Thoracic aorta (tissue), 2 donors: ENCODE measurements around the gene CA4. TPM values are rescaled to one million over a fixed set of nuclear protein-coding genes. Genes with fewer than 3 reads are reported as not detected.

Source experiments
- ATAC-seq: fragments of 150-250 bp; one replicate; pipeline ENCODE4 v1.8.0; 2017; ENCODE audit warnings: low read depth; ENCODE audit not compliant: insufficient number of reproducible peaks, low FRiP score
- DNase-seq: peaks from one replicate; pipeline ENCODE4 v3.0.0-alpha.2; 2020; ENCODE audit warnings: low spot score
- H3K27ac ChIP-seq, 2 donors: fragments of 200-600 bp; sonication (generic); 1 replicate in 1 of 2; 2 replicates in 1 of 2; pipeline ENCODE4 v1.5.1; 2016; ENCODE audit warnings: mild to moderate bottlenecking in 2 of 2, moderate library complexity in 2 of 2
- H3K27me3 ChIP-seq: fragments of 200-600 bp; sonication (generic); replicated peaks from 2 replicates; pipeline ENCODE4 v1.6.0; 2016; ENCODE audit warnings: mild to moderate bottlenecking; ENCODE audit not compliant: insufficient read depth
- H3K36me3 ChIP-seq: fragments of 200-600 bp; sonication (generic); one replicate; pipeline ENCODE4 v1.5.1; 2016
- H3K4me1 ChIP-seq, 2 donors: fragments of 200-600 bp; sonication (generic); 1 replicate in 1 of 2; 2 replicates in 1 of 2; pipeline versions ENCODE4 v1.5.1 to v1.6.0; 2016; ENCODE audit warnings: low read depth in 2 of 2, mild to moderate bottlenecking in 1 of 2; ENCODE audit not compliant: control insufficient read depth in 1 of 2
- H3K4me3 ChIP-seq: fragments of 200-600 bp; sonication (generic); 2 replicates; pipeline ENCODE4 v1.5.1; 2016; ENCODE audit warnings: mild to moderate bottlenecking
- H3K9me3 ChIP-seq: fragments of 200-600 bp; sonication (generic); 2 replicates; pipeline ENCODE4 v1.5.1; 2016
- total RNA-seq, 2 donors: library from RNA; depleted of rRNA; stranded (reverse); fragments of >200 nt; gene quantifications; one replicate each; pipeline versions ENCODE4 v1.1.0 to v1.2.3, GENCODE V29; 2016
- TF ChIP-seq, protein P1 (sequence below): fragments of 200-600 bp; sonication (generic); IDR thresholded peaks from one replicate; pipeline ENCODE4 v1.5.1; 2019; ENCODE audit warnings: antibody characterized with exemption

The CA4 gene
- total RNA-seq, 2 donors from 2014 or later: 1.2 to 4.3 TPM

DNA sequence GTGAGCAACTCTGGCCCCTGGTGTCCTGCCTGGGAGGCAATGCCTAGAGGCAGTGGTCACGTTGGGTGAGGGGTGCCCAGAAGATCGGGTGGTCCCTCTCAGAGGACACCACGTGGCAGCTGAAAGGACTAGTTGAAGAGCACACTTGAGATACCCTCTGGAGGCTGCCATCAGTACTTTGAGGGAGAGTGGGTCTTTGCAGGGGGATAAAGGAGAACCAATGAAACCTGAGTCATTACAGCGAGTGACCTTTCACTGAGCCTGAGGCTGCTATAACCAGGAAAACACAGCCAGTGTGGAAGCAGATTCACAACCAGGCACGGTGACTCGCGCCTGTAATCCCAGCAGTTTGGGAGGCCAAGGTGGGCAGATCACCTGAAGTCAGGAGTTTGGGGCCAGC lies 18.9 kb downstream of the CA4 start:
- DNase-seq (no peak), ATAC-seq (no peak)
- TF ChIP-seq, protein P1, sequence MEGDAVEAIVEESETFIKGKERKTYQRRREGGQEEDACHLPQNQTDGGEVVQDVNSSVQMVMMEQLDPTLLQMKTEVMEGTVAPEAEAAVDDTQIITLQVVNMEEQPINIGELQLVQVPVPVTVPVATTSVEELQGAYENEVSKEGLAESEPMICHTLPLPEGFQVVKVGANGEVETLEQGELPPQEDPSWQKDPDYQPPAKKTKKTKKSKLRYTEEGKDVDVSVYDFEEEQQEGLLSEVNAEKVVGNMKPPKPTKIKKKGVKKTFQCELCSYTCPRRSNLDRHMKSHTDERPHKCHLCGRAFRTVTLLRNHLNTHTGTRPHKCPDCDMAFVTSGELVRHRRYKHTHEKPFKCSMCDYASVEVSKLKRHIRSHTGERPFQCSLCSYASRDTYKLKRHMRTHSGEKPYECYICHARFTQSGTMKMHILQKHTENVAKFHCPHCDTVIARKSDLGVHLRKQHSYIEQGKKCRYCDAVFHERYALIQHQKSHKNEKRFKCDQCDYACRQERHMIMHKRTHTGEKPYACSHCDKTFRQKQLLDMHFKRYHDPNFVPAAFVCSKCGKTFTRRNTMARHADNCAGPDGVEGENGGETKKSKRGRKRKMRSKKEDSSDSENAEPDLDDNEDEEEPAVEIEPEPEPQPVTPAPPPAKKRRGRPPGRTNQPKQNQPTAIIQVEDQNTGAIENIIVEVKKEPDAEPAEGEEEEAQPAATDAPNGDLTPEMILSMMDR: no peak
- no peaks in the 10 kb centered on the region for H3K4me1 ChIP-seq
- no peaks in the 10 kb centered on the region for H3K27me3 ChIP-seq
- H3K9me3 ChIP-seq: no peaks in the 10 kb centered on the region
- no peak overlapping the region for H3K4me3 ChIP-seq
- no peaks in the 10 kb centered on the region for H3K36me3 ChIP-seq
- no peak overlapping the region for H3K27ac ChIP-seq

DNA sequence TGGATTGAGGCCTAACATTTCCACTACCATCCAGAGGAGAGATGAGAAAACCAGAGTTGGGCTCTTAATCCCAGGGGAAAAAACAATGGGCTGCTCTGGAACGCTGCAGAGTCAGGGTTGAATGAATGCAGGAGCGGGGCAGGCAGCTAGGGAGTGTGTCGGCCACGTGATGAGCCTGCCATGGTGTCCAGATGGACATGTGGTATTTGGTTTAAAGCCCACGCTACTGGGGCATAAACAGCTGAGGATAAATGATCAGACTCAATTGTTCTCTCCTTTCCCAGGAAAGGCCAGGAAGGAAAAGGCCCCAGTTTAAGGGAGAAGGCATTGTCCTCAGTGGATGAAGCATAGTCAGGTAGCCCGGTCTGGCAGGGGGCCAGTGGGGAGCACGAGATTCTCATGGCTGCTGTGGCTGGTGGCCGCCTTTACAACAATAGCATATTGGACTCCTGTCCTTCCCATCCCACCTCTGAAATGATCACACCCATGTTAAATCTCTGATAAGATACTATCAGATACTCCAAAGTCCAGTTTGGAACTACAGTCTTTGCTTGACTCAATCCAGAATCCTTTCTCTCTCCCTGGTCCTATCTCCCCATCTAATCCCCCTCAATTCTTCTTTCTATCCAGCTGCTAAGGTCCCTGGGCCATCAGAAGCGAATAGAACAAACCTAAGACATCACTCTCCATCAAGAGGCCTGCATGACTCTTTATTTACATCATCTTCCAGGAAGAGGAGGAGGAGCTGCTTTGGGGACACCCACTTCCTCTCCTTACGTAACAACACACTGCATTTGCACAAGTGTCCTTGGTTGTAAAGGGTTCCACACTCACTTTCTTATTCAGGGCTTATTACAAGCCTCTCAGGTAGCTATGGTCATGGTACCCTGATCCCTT lies 20.4 kb downstream of the CA4 start:
- Histone ChIP-seq H3K4me3 (no peak overlapping the region), H3K36me3 (no peaks in the 10 kb centered on the region), H3K4me1 (no peaks in the 10 kb centered on the region), H3K27me3 (no peaks in the 10 kb centered on the region), H3K27ac (no peak overlapping the region), H3K9me3 (no peaks in the 10 kb centered on the region)
- no peak for DNase-seq
- TF ChIP-seq, protein P1: no peak
- no peak for ATAC-seq

DNA sequence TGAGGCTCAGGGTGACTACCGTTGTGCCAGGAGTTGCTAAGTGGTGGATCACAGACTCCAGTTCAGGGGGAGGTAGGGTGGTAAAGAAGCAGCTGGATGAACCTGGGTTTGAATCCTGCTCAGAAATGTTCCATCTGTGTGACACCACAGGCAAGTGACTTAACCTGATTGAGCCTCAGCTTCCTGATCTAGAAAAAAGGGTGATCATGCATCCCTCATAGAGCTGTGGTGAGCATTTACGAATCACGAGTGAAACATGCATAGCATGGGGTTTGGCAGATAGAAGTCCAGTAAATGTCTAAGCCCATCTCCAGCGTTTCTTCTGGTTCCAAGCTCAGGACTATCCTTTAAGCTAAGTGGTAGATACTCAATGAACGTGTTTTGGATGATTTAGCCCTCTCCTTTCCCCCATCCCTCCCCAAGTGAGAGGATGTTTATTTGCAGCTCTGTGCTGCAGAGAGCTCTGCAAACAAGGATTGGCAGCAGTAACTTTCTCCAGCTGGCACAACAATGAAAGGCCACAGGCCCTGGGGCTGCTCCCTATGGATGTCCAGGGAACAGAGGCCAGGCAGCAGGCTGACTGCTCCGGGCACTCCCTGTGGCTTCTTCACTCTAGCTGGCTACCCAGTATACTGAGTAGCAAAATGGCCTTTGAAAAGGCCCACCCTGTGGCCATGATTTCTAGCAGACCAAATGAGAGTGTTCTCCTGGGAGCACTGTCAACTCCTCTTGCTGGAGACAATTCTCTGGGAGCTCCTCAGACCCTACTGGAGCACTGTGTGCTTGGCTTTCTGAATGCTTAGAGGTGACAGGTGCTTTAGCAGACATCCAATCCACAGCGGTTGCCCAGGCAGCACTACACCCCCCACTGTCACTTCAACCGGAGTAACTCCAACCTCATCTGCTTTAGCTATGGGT lies 21.3 kb downstream of the CA4 start:
- DNase-seq: no peak
- TF ChIP-seq, protein P1: no peak
- Histone ChIP-seq H3K36me3 (no peaks in the 10 kb centered on the region), H3K4me1 (no peaks in the 10 kb centered on the region), H3K4me3 (no peak overlapping the region), H3K9me3 (no peaks in the 10 kb centered on the region), H3K27me3 (no peaks in the 10 kb centered on the region), H3K27ac (no peak overlapping the region)
- ATAC-seq: no peak

DNA sequence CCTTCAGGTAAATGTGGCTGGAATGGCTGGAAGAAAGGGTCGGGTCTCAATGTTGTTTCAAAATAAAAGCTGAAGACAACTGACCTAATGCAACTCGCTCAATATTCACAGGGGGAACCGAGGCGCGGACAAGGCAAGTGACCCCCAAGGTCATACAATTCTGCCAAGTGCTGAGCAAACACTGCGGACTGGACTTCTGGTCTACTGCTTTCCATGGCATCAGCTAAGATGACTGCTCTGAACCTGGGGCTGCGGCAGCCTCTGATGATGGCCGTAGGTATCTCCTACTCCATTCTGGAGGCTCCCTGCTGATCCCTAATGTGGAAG lies 21.9 kb downstream of the CA4 start:
- no peak overlapping the region for H3K4me3 ChIP-seq
- TF ChIP-seq, protein P1: no peak
- no peaks in the 10 kb centered on the region for H3K27me3 ChIP-seq
- no peaks in the 10 kb centered on the region for H3K36me3 ChIP-seq
- H3K9me3 ChIP-seq: no peaks in the 10 kb centered on the region
- no peak overlapping the region for H3K27ac ChIP-seq
- ATAC-seq: no peak
- no peak for DNase-seq
- H3K4me1 ChIP-seq: no peaks in the 10 kb centered on the region

DNA sequence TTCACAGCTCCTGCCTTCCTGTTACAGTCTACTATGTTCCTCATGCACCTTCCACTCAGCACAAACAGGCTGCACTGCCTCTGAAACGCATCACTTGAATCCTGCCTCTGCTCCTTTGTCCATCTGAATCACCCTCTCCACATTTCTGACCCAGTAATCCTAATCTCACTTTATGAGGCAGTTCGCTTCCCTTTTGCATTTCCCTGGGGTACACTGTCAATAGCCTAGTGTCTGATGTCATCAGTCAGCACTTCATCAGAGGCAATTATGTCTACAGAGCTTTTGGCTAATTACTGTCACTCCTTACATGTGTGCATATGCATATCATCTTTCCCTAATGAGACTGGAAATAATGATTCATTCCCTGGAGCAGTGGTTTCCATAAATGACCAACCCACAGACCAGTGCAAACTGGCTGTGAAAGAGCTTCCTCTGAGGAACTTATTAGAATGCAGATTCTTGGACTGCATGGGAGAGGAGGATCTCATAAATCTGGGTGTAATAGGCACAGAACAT lies 23.6 kb downstream of the CA4 start:
- peaks cover 2% of the 10 kb centered on the region for H3K36me3 ChIP-seq
- TF ChIP-seq, protein P1: no peak
- H3K4me1 ChIP-seq: no peaks in the 10 kb centered on the region
- no peaks in the 10 kb centered on the region for H3K9me3 ChIP-seq
- no peak for DNase-seq
- no peak overlapping the region for H3K4me3 ChIP-seq
- no peaks in the 10 kb centered on the region for H3K27me3 ChIP-seq
- no peak for ATAC-seq
- no peak overlapping the region for H3K27ac ChIP-seq
